ACC112 (cell line): ENCODE results near the gene OR2A42.
"Not testable (repeated sequence)": the region's sequence is repeated elsewhere in the genome, so short reads cannot be mapped to it uniquely, and the experiment has no call there.

Source experiments
- H2AFZ ChIP-seq: fragments of 200-600 bp; sonication (generic); one replicate; pipeline ENCODE4 v1.6.0; 2017; ENCODE audit warnings: antibody characterized with exemption, low read length; ENCODE audit not compliant: unreplicated experiment
- H3K27ac ChIP-seq: fragments of 200-600 bp; sonication (generic); 2 replicates; pipeline ENCODE4 v1.5.1; 2014; ENCODE audit warnings: low read depth, mild to moderate bottlenecking, antibody characterized with exemption, low read length, moderate library complexity
- H3K27me3 ChIP-seq: fragments of 200-600 bp; sonication (generic); 2 replicates; pipeline ENCODE4 v1.6.1; 2014; ENCODE audit warnings: mild to moderate bottlenecking, antibody characterized with exemption, low read length, moderate library complexity, mixed read lengths; ENCODE audit not compliant: insufficient read depth
- H3K36me3 ChIP-seq: fragments of 200-600 bp; sonication (generic); 2 replicates; pipeline ENCODE4 v1.6.1; 2016; ENCODE audit warnings: mild to moderate bottlenecking, antibody characterized with exemption, low read length, moderate library complexity, mixed read lengths; ENCODE audit not compliant: insufficient read depth
- H3K4me1 ChIP-seq: fragments of 200-600 bp; sonication (generic); one replicate; pipeline ENCODE4 v1.6.1; 2016; ENCODE audit warnings: low read length, mixed read lengths; ENCODE audit not compliant: insufficient read depth, unreplicated experiment, control insufficient read depth
- H3K4me3 ChIP-seq: fragments of 200-600 bp; sonication (generic); 2 replicates; pipeline ENCODE4 v1.5.1; 2014; ENCODE audit warnings: mild to moderate bottlenecking, low read depth, low read length
- H3K79me2 ChIP-seq: fragments of 200-600 bp; sonication (generic); one replicate; pipeline ENCODE4 v1.6.0; 2016; ENCODE audit warnings: low read length; ENCODE audit not compliant: control insufficient read depth, unreplicated experiment, insufficient read depth

The OR2A42 gene

DNA sequence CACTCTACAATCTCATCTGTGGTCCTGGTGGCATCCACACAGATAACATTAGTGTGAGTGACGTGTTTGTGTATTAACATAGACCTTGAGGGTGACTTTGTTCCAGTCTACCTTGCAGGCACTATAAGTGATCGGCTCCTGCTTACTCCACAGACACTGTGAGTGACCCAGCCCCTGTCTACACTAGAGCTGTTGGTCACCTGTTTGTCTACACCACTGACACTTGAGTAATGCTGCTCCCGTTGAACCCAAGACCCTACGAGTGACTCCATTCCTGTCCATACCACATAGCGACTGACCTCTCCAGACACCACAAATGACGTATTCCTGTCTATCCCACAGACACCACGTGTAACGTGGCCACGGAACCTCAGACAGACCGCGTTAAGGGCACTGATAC, 45.6 kb downstream of the OR2A42 start:
- not testable (repeated sequence) for H2AFZ ChIP-seq

DNA sequence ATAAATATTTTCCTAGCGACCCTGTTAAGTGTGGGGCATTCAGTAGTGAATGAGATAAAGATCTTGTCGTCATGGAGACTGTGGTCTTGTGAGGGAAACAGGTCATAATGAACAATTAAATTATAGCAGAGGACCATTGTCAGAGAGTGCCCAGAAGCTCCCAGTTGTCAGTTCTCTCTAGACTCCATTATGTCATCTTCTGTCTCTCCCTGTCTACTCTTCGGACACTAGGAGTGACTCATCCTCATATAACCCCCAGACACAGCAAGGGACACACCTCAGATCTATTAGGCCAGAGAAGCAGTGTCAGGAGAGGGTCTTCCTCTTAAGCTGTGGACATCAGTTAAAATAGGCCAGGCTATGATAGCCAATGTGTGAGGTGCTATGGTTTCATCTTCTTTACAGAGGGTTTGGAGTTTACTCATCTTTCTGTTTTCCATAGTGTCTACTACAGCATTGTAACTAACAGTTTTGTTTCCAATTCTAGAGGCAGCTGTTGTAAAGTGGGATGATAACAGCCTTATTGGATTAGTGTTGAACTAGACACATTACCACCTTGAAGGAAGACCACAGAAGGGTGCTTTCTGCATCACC, 50.7 kb downstream of the OR2A42 start:
- H3K27ac ChIP-seq, H2AFZ ChIP-seq, H3K4me1 ChIP-seq, H3K36me3 ChIP-seq, H3K27me3 ChIP-seq, H3K79me2 ChIP-seq, H3K4me3 ChIP-seq: not testable (repeated sequence)

More for the DNA sequence above, 45.6 kb downstream of the OR2A42 start:
- not testable (repeated sequence) for H3K27ac ChIP-seq, H3K4me1 ChIP-seq, H3K36me3 ChIP-seq, H3K79me2 ChIP-seq, H3K27me3 ChIP-seq, H3K4me3 ChIP-seq

DNA sequence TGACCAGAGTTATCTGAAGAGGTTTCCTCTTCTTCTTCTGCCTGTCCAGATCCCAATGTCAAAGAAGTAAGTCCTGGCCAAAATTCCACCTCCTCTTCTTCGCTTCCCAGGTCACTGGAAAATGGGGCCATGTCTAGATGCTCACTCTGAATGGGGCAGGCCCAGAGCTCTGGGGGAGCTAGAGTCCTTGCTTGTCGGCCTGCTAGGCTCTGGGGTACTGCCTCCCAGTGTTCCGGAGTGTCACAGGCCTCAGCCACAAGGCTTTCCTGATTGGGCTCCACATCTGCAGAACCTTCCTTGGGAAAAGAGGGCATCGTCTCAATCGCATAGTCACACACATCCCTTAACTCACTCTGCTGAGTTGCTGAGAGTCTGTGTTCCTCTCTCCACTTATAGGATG, 51.6 kb downstream of the OR2A42 start:
- H2AFZ ChIP-seq, H3K36me3 ChIP-seq, H3K27ac ChIP-seq, H3K79me2 ChIP-seq, H3K27me3 ChIP-seq, H3K4me1 ChIP-seq, H3K4me3 ChIP-seq: not testable (repeated sequence)

DNA sequence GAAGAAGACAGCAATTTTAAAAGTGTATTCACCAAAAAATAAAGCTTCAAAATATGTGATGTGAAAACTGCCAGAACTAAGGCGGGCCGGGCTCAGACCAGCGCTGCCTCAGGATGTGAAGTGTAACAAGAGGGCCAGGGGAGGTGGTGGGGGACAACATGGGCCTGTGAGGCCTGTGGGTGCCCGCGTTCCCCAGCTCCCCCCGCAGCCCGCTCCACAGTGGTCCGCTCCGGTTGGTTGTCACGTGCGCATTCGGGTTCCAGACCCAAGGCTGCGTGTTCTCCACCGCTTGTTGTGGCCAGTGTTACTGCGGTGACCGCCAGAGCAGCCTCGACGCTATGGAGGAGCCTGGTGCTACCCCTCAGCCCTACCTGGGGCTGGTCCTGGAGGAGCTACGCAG, 56.2 kb downstream of the OR2A42 start, which contains the start of gene CTAGE4:
CTAGE4 (plus strand) TSS at position 301 of the 400 bp plus-strand sequence; CDS start at position 339, 38 bp downstream.
- H3K79me2 ChIP-seq, H2AFZ ChIP-seq, H3K27ac ChIP-seq, H3K36me3 ChIP-seq, H3K4me1 ChIP-seq, H3K27me3 ChIP-seq, H3K4me3 ChIP-seq: not testable (repeated sequence)

DNA sequence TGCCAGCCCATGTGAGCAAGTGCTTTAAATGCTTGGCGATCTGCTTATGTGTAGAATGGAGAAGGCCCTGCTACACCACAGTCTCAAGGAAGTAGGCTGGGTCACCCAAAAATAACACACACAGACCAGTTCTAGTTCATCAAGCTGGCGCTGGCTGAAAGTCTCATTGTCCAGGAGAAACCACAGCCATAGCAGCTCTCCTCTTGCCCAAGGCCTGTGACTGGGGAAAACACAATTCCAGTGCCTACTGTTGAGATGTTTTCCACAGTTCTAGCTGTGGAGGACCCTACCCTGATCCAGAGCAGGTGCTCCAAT, 60.3 kb downstream of the OR2A42 start:
- H3K36me3 ChIP-seq, H3K4me3 ChIP-seq, H3K79me2 ChIP-seq, H3K4me1 ChIP-seq, H3K27me3 ChIP-seq, H3K27ac ChIP-seq, H2AFZ ChIP-seq: not testable (repeated sequence)

DNA sequence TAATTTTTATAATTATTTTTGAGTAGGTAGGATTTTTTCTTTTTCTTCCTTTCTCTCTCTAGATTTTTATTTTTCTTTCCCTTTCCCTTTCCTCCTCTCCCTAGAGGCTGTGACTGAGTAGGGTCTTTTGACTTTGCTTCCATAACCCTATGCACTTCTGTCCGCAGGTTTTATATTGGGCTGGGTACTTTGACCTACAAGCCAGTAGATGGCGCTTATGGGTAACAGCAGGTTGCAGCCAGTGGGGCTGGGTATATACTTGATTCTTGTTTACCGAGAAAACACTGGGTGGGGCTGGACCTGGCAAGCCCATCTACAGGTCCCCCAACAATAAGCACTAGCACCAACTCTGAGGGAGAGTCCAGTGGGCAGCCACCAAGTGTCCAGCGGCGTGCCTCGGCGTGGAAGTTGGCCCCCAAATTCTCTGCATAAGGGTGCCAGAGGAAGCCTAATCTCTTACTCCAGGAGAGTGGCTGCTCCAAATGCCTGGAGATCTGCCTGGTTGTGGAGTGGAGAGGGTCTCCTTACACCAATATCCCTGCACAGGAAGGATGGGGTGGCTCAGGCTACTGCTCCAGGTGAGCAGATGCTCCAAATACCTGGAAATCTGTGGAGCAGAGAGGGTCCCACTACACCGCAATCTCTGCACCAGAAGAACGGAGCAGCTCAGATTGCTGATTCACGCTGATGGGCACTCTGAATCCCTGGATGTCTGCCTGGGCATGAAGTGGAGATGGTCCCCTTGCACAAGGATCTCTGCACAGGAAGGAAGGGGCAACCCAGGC, 60.8 kb downstream of the OR2A42 start:
- H3K4me1 ChIP-seq, H3K27ac ChIP-seq, H3K27me3 ChIP-seq, H3K4me3 ChIP-seq, H2AFZ ChIP-seq, H3K79me2 ChIP-seq, H3K36me3 ChIP-seq: not testable (repeated sequence)
